ENCODE data around the gene RAB3C. TPM values are rescaled to one million over a fixed set of nuclear protein-coding genes. Genes with fewer than 3 reads are reported as not detected.
A peak's percentile ranks its signal among the peaks of the same experiment; 100 is the strongest.

Gene RAB3C
- total and polyA plus RNA-seq, 4 experiments from 2014 or later, result not detected

GRCh38 chr5:58786035-58786434 is 203.2 kb downstream of the RAB3C start:
- Histone ChIP-seq H3K4me1 (ENCODE audit: insufficient read depth, low read length) (no peaks in the 10 kb centered on the region), H3K36me3 (ENCODE audit: insufficient read depth, low read length) (no peaks in the 10 kb centered on the region), H3K4me3 (ENCODE audit: low read length in 2 of 2) (no peak overlapping the region), H3K27me3 (ENCODE audit: insufficient read depth, low read length) (no peaks in the 10 kb centered on the region), H3K9me3 (ENCODE audit: control insufficient read depth in 1 of 2, low read length in 2 of 2) (no peaks in the 10 kb centered on the region), H3K27ac (ENCODE audit: low read depth, low read length) (no peak overlapping the region)
- no peak overlapping the region for H3K27ac Mint-ChIP-seq
- no peak for DNase-seq
- no peak overlapping the region for H3K4me3 Mint-ChIP-seq
- intact Hi-C loops (cut with micrococcal nuclease), result no loop called here
- peaks cover 3 to 6% of the 10 kb centered on the region in 2 donors for H3K27me3 Mint-ChIP-seq
- H3K36me3 Mint-ChIP-seq, result no peaks in the 10 kb centered on the region
- H3K9me3 Mint-ChIP-seq, result no peaks in the 10 kb centered on the region
- H3K4me1 Mint-ChIP-seq, result peaks cover 0 to 7% (median 2%) of the 10 kb centered on the region in 4 donors
- ChIA-PET POLR2A (ENCODE audit: partially characterized antibody) (no interaction called here), CTCF (ENCODE audit: partially characterized antibody) (no interaction called here)

GRCh38 chr5:58786711-58787303 is 203.9 kb downstream of the RAB3C start:
- Mint-ChIP-seq H3K27ac (no peak overlapping the region), H3K27me3 (peaks cover 3 to 6% of the 10 kb centered on the region in 2 donors), H3K9me3 (no peaks in the 10 kb centered on the region), H3K4me3 (peak overlapping the region in 1 of 8 donors; percentile 58), H3K4me1 (peaks cover 0 to 7% (median 2%) of the 10 kb centered on the region in 4 donors), H3K36me3 (no peaks in the 10 kb centered on the region)
- no peaks in the 10 kb centered on the region for H3K27me3 ChIP-seq (ENCODE audit: insufficient read depth, low read length)
- no peaks in the 10 kb centered on the region for H3K4me1 ChIP-seq (ENCODE audit: insufficient read depth, low read length)
- H3K4me3 ChIP-seq (ENCODE audit: low read length in 2 of 2), result no peak overlapping the region
- no peak for DNase-seq
- H3K36me3 ChIP-seq (ENCODE audit: insufficient read depth, low read length), result no peaks in the 10 kb centered on the region
- H3K27ac ChIP-seq (ENCODE audit: low read depth, low read length), result no peak overlapping the region
- intact Hi-C loops (cut with micrococcal nuclease), result no loop called here
- ChIA-PET CTCF (ENCODE audit: partially characterized antibody) (no interaction called here), POLR2A (ENCODE audit: partially characterized antibody) (no interaction called here)
- H3K9me3 ChIP-seq (ENCODE audit: control insufficient read depth in 1 of 2, low read length in 2 of 2), result no peaks in the 10 kb centered on the region

GRCh38 chr5:58787987-58788386 is 205.1 kb downstream of the RAB3C start:
- Histone ChIP-seq H3K9me3 (ENCODE audit: control insufficient read depth in 1 of 2, low read length in 2 of 2) (no peaks in the 10 kb centered on the region), H3K4me3 (ENCODE audit: low read length in 2 of 2) (no peak overlapping the region), H3K36me3 (ENCODE audit: insufficient read depth, low read length) (no peaks in the 10 kb centered on the region), H3K4me1 (ENCODE audit: insufficient read depth, low read length) (no peaks in the 10 kb centered on the region), H3K27me3 (ENCODE audit: insufficient read depth, low read length) (no peaks in the 10 kb centered on the region), H3K27ac (ENCODE audit: low read depth, low read length) (no peak overlapping the region)
- no peaks in the 10 kb centered on the region for H3K36me3 Mint-ChIP-seq
- POLR2A ChIA-PET (ENCODE audit: partially characterized antibody), result no interaction called here
- H3K27ac Mint-ChIP-seq, result no peak overlapping the region
- intact Hi-C loops (cut with micrococcal nuclease), result no loop called here
- no peaks in the 10 kb centered on the region for H3K9me3 Mint-ChIP-seq
- no peak overlapping the region for H3K4me3 Mint-ChIP-seq
- H3K4me1 Mint-ChIP-seq, result peaks cover 0 to 7% (median 2%) of the 10 kb centered on the region in 4 donors
- CTCF ChIA-PET (ENCODE audit: partially characterized antibody), result no interaction called here
- no peak for DNase-seq
- H3K27me3 Mint-ChIP-seq, result peaks cover 4 to 6% of the 10 kb centered on the region in 2 donors

GRCh38 chr5:58793888-58794657 is 211.2 kb downstream of the RAB3C start:
- Histone ChIP-seq H3K4me3 (ENCODE audit: low read length in 2 of 2) (no peak overlapping the region), H3K9me3 (ENCODE audit: control insufficient read depth in 1 of 2, low read length in 2 of 2) (no peaks in the 10 kb centered on the region), H3K36me3 (ENCODE audit: insufficient read depth, low read length) (no peaks in the 10 kb centered on the region), H3K27ac (ENCODE audit: low read depth, low read length) (no peak overlapping the region), H3K27me3 (ENCODE audit: insufficient read depth, low read length) (no peaks in the 10 kb centered on the region), H3K4me1 (ENCODE audit: insufficient read depth, low read length) (no peaks in the 10 kb centered on the region)
- ChIA-PET CTCF (ENCODE audit: partially characterized antibody) (interaction anchor here (1.1 kb wide), 1 partner anchor 9 kb away, joined by 5 read pairs; no protein-coding TSS in a partner anchor), POLR2A (ENCODE audit: partially characterized antibody) (no interaction called here)
- H3K9me3 Mint-ChIP-seq, result no peaks in the 10 kb centered on the region
- H3K4me1 Mint-ChIP-seq, result no peaks in the 10 kb centered on the region
- H3K27ac Mint-ChIP-seq, result no peak overlapping the region
- no peaks in the 10 kb centered on the region for H3K36me3 Mint-ChIP-seq
- intact Hi-C loops (cut with micrococcal nuclease), result no loop called here
- H3K4me3 Mint-ChIP-seq, result no peak overlapping the region
- DNase-seq, result no peak
- peaks cover 16 to 18% of the 10 kb centered on the region in 2 donors for H3K27me3 Mint-ChIP-seq

GRCh38 chr5:58794875-58795274 is 212.0 kb downstream of the RAB3C start:
- H3K36me3 ChIP-seq (ENCODE audit: insufficient read depth, low read length), result no peaks in the 10 kb centered on the region
- H3K4me1 ChIP-seq (ENCODE audit: insufficient read depth, low read length), result no peaks in the 10 kb centered on the region
- H3K27ac Mint-ChIP-seq, result no peak overlapping the region
- H3K27ac ChIP-seq (ENCODE audit: low read depth, low read length), result no peak overlapping the region
- H3K9me3 ChIP-seq (ENCODE audit: control insufficient read depth in 1 of 2, low read length in 2 of 2), result no peaks in the 10 kb centered on the region
- H3K4me3 ChIP-seq (ENCODE audit: low read length in 2 of 2), result no peak overlapping the region
- DNase-seq, result no peak
- H3K36me3 Mint-ChIP-seq, result no peaks in the 10 kb centered on the region
- ChIA-PET CTCF (ENCODE audit: partially characterized antibody) (no interaction called here), POLR2A (ENCODE audit: partially characterized antibody) (no interaction called here)
- intact Hi-C loops (cut with micrococcal nuclease), result no loop called here
- peaks cover 16 to 18% of the 10 kb centered on the region in 2 donors for H3K27me3 Mint-ChIP-seq
- H3K4me3 Mint-ChIP-seq, result no peak overlapping the region
- no peaks in the 10 kb centered on the region for H3K9me3 Mint-ChIP-seq
- no peaks in the 10 kb centered on the region for H3K27me3 ChIP-seq (ENCODE audit: insufficient read depth, low read length)
- H3K4me1 Mint-ChIP-seq, result no peaks in the 10 kb centered on the region

GRCh38 chr5:58795327-58795726 is 212.5 kb downstream of the RAB3C start:
- intact Hi-C loops (cut with micrococcal nuclease), result no loop called here
- CTCF ChIA-PET (ENCODE audit: partially characterized antibody), result interaction anchor here (0.7 kb wide), 1 partner anchor 27 kb away, joined by 3 read pairs; no protein-coding TSS in a partner anchor
- no peak overlapping the region for H3K4me3 ChIP-seq (ENCODE audit: low read length in 2 of 2)
- no peaks in the 10 kb centered on the region for H3K9me3 ChIP-seq (ENCODE audit: control insufficient read depth in 1 of 2, low read length in 2 of 2)
- Mint-ChIP-seq H3K27ac (no peak overlapping the region), H3K9me3 (no peaks in the 10 kb centered on the region), H3K4me1 (no peaks in the 10 kb centered on the region), H3K4me3 (no peak overlapping the region), H3K36me3 (no peaks in the 10 kb centered on the region), H3K27me3 (peaks cover 16 to 18% of the 10 kb centered on the region in 2 donors)
- no peaks in the 10 kb centered on the region for H3K36me3 ChIP-seq (ENCODE audit: insufficient read depth, low read length)
- H3K27me3 ChIP-seq (ENCODE audit: insufficient read depth, low read length), result no peaks in the 10 kb centered on the region
- no peak overlapping the region for H3K27ac ChIP-seq (ENCODE audit: low read depth, low read length)
- POLR2A ChIA-PET (ENCODE audit: partially characterized antibody), result no interaction called here
- DNase-seq, result no peak
- H3K4me1 ChIP-seq (ENCODE audit: insufficient read depth, low read length), result no peaks in the 10 kb centered on the region

GRCh38 chr5:58797021-58797420 is 214.1 kb downstream of the RAB3C start:
- ChIA-PET POLR2A (ENCODE audit: partially characterized antibody) (no interaction called here), CTCF (ENCODE audit: partially characterized antibody) (no interaction called here)
- Histone ChIP-seq H3K27me3 (ENCODE audit: insufficient read depth, low read length) (no peaks in the 10 kb centered on the region), H3K4me1 (ENCODE audit: insufficient read depth, low read length) (no peaks in the 10 kb centered on the region), H3K27ac (ENCODE audit: low read depth, low read length) (no peak overlapping the region), H3K36me3 (ENCODE audit: insufficient read depth, low read length) (no peaks in the 10 kb centered on the region), H3K9me3 (ENCODE audit: control insufficient read depth in 1 of 2, low read length in 2 of 2) (no peaks in the 10 kb centered on the region), H3K4me3 (ENCODE audit: low read length in 2 of 2) (no peak overlapping the region)
- intact Hi-C loops (cut with micrococcal nuclease), result no loop called here
- Mint-ChIP-seq H3K4me1 (no peaks in the 10 kb centered on the region), H3K27ac (no peak overlapping the region), H3K4me3 (no peak overlapping the region), H3K36me3 (no peaks in the 10 kb centered on the region), H3K9me3 (peaks cover 0 to 2% (median 0%) of the 10 kb centered on the region in 8 donors), H3K27me3 (peaks cover 18 to 21% of the 10 kb centered on the region in 2 donors)
- DNase-seq, result no peak

Data from CD4-positive, alpha-beta memory T cell (primary cell).